Measurements from ENCODE around the gene KRT77.

The KRT77 gene

GRCh38 chr12:52699960-52700359 lies 3.4 kb downstream of the KRT77 start:
- no peaks in the 10 kb centered on the region for H4K20me1 ChIP-seq (ENCODE audit: insufficient read depth, low read length)
- no peak overlapping the region for H3K9ac ChIP-seq (ENCODE audit: low read length)
- no peaks in the 10 kb centered on the region for H3K9me2 ChIP-seq (replicated peaks; ENCODE audit: insufficient read depth, low read length)
- H3K27me3 ChIP-seq (replicated peaks; ENCODE audit: insufficient read depth, low read length), result peaks cover 92% of the 10 kb centered on the region
- no peaks in the 10 kb centered on the region for H3K79me2 ChIP-seq (ENCODE audit: low read length)
- no peaks in the 10 kb centered on the region for H3K9me3 ChIP-seq (replicated peaks; ENCODE audit: insufficient read depth, low read length)
- no peak overlapping the region for H2AFZ ChIP-seq (ENCODE audit: low read length)
- DNase-seq, result no peak
- TF ChIP-seq EZH2phosphoT487 (IDR thresholded peaks at IDR 0.05; ENCODE audit: low read length), result no peak
- TF ChIP-seq CTCF (IDR thresholded peaks at IDR 0.05; ENCODE audit: low read length), result no peak
- no peak for TF ChIP-seq EZH2 (optimal IDR thresholded peaks at IDR 0.05; ENCODE audit: low read depth, low read length)
- no peaks in the 10 kb centered on the region for H3K36me3 ChIP-seq (replicated peaks; ENCODE audit: insufficient read depth, low read length)
- H3K4me2 ChIP-seq (ENCODE audit: low read depth, low read length), result no peak overlapping the region
- no peaks in the 10 kb centered on the region for H3F3A ChIP-seq (ENCODE audit: insufficient read depth, low read length)
- no peaks in the 10 kb centered on the region for H3K4me1 ChIP-seq (ENCODE audit: low read length)
- H3K27ac ChIP-seq (ENCODE audit: low read length), result no peak overlapping the region
- no peak overlapping the region for H3K4me3 ChIP-seq (ENCODE audit: low read length)

- TF ChIP-seq CTCF (IDR thresholded peaks at IDR 0.05; ENCODE audit: low read length) (no peak), EZH2 (optimal IDR thresholded peaks at IDR 0.05; ENCODE audit: low read depth, low read length) (no peak), EZH2phosphoT487 (IDR thresholded peaks at IDR 0.05; ENCODE audit: low read length) (no peak)
- no peaks in the 10 kb centered on the region for H3K36me3 ChIP-seq (replicated peaks; ENCODE audit: insufficient read depth, low read length)
- no peaks in the 10 kb centered on the region for H3K79me2 ChIP-seq (ENCODE audit: low read length)
- no peak for DNase-seq
- no peaks in the 10 kb centered on the region for H3K9me2 ChIP-seq (replicated peaks; ENCODE audit: insufficient read depth, low read length)
- H3K9ac ChIP-seq (ENCODE audit: low read length), result no peak overlapping the region
- no peak overlapping the region for H3K4me3 ChIP-seq (ENCODE audit: low read length)
- H3K9me3 ChIP-seq (replicated peaks; ENCODE audit: insufficient read depth, low read length), result no peaks in the 10 kb centered on the region
- H3K27me3 ChIP-seq (replicated peaks; ENCODE audit: insufficient read depth, low read length), result peaks cover 94% of the 10 kb centered on the region
- H3K27ac ChIP-seq (ENCODE audit: low read length), result no peak overlapping the region
- no peaks in the 10 kb centered on the region for H3F3A ChIP-seq (ENCODE audit: insufficient read depth, low read length)
- no peak overlapping the region for H3K4me2 ChIP-seq (ENCODE audit: low read depth, low read length)
- H4K20me1 ChIP-seq (ENCODE audit: insufficient read depth, low read length), result no peaks in the 10 kb centered on the region
- H2AFZ ChIP-seq (ENCODE audit: low read length), result no peak overlapping the region
- H3K4me1 ChIP-seq (ENCODE audit: low read length), result no peaks in the 10 kb centered on the region
Measured at GRCh38 chr12:52699373-52699772, 4.0 kb downstream of the KRT77 start.

- Histone ChIP-seq H3K4me2 (ENCODE audit: low read depth, low read length) (no peak overlapping the region), H3K4me3 (ENCODE audit: low read length) (no peak overlapping the region), H3F3A (ENCODE audit: insufficient read depth, low read length) (no peaks in the 10 kb centered on the region), H4K20me1 (ENCODE audit: insufficient read depth, low read length) (no peaks in the 10 kb centered on the region), H3K9ac (ENCODE audit: low read length) (no peak overlapping the region), H3K27me3 (replicated peaks; ENCODE audit: insufficient read depth, low read length) (peaks cover 94% of the 10 kb centered on the region), H3K36me3 (replicated peaks; ENCODE audit: insufficient read depth, low read length) (no peaks in the 10 kb centered on the region), H3K27ac (ENCODE audit: low read length) (no peak overlapping the region), H3K9me3 (replicated peaks; ENCODE audit: insufficient read depth, low read length) (no peaks in the 10 kb centered on the region), H3K79me2 (ENCODE audit: low read length) (no peaks in the 10 kb centered on the region), H3K9me2 (replicated peaks; ENCODE audit: insufficient read depth, low read length) (no peaks in the 10 kb centered on the region), H3K4me1 (ENCODE audit: low read length) (no peaks in the 10 kb centered on the region), H2AFZ (ENCODE audit: low read length) (no peak overlapping the region)
- TF ChIP-seq CTCF (IDR thresholded peaks at IDR 0.05; ENCODE audit: low read length), result no peak
- TF ChIP-seq EZH2phosphoT487 (IDR thresholded peaks at IDR 0.05; ENCODE audit: low read length), result no peak
- TF ChIP-seq EZH2 (optimal IDR thresholded peaks at IDR 0.05; ENCODE audit: low read depth, low read length), result no peak
- no peak for DNase-seq
Measured at GRCh38 chr12:52698651-52699340, 4.5 kb downstream of the KRT77 start.
